Activated T-helper 1 cell treated with anti-CD3 and anti-CD28 coated beads, Interleukin-12 subunit alpha, Interleukin-12 subunit beta, Interleukin-2, Interleukin-4 antibody, amounts not matched to agents 30 ng/mL and 10 ng/mL and 1 ng/mL, durations not matched to agents 14 hours and 24 hours and 36 hours (primary cell): ENCODE measurements around the gene MED13L. TPM values are rescaled to one million over a fixed set of nuclear protein-coding genes. Genes with fewer than 3 reads are reported as not detected.

Experiments used
- DNase-seq: peaks from one replicate; pipeline ENCODE4 v3.0.0; 2021; ENCODE audit warnings: low spot score
- H3K27ac Mint-ChIP-seq: one replicate; pipeline ENCODE4 v1.8.0; 2021; ENCODE audit warnings: mild to moderate bottlenecking, mixed read lengths
- H3K27me3 Mint-ChIP-seq: one replicate; pipeline ENCODE4 v1.8.0; 2022; ENCODE audit warnings: mild to moderate bottlenecking, moderate library complexity, mixed read lengths; ENCODE audit not compliant: insufficient read depth
- H3K36me3 Mint-ChIP-seq: one replicate; pipeline ENCODE4 v1.8.0; 2021; ENCODE audit warnings: low read depth, mixed read lengths
- H3K4me1 Mint-ChIP-seq: one replicate; pipeline ENCODE4 v1.8.0; 2021; ENCODE audit warnings: low read depth, mixed read lengths
- H3K4me3 Mint-ChIP-seq: one replicate; pipeline ENCODE4 v1.8.0; 2021; ENCODE audit warnings: mild to moderate bottlenecking, moderate library complexity, mixed read lengths
- H3K9me3 Mint-ChIP-seq: one replicate; pipeline ENCODE4 v1.8.0; 2021; ENCODE audit warnings: mixed read lengths
- intact Hi-C: fragments of 100-400 bp; cut with micrococcal nuclease; formaldehyde crosslinking; loops from one replicate; pipeline ENCODE4 v1.15.1; 2024
- total RNA-seq: library from RNA; stranded (reverse); gene quantifications from 2 replicates; pipeline ENCODE4 v1.2.3, GENCODE V29; 2022

The MED13L gene
- total RNA-seq, 1 donor from 2014 or later: 66.1 TPM

DNA sequence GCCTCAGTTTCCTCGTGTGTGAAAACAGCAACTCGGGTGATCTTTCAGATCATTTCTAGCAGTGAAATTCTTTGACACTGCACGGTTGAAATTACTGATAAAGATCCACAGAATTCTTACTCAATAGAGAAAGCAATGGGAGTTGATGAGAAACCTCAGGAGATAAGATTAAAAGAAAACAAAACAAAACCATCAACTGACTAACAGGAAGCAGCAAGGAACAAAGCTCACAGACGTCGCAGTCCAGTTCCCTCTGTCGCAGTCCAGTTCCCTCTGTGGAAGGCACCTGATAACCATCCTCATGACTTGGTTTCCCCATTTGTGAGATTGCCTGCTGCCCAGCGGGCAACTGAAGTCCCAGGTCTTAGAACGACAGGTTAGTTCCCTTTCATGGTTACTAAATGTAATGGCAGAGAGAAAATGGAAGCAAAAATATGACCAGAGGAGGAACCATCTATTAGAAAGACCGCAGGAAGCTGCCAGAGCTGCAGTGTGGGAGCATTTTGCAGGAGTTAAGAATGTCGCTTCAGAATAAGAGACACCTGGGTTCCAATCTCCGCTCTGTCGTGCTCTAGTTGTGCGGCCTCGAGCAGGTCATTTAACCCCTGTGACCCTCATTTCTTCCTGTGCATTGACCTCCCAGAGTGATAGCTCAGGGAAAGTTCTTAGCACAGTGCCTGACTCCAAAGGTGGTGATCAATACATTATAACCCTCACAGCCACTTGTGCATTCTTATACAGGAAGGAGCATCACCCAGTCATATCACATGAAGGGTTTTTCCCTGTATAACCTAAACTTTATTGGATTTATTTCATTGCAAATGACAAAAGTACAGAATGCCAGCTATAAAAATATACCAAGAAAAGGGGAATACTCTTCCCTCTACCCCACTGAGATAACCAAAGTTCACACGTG, 5.1 kb upstream of the MED13L start:
- H3K27me3 Mint-ChIP-seq: peaks cover 8% of the 10 kb centered on the region
- peak overlapping the region; percentile 34 for H3K27ac Mint-ChIP-seq
- no peak for DNase-seq
- H3K9me3 Mint-ChIP-seq: no peaks in the 10 kb centered on the region
- H3K36me3 Mint-ChIP-seq: no peaks in the 10 kb centered on the region
- intact Hi-C loops: no loop called here
- peaks cover 36% of the 10 kb centered on the region for H3K4me1 Mint-ChIP-seq
- peak overlapping the region; percentile 67 for H3K4me3 Mint-ChIP-seq

DNA sequence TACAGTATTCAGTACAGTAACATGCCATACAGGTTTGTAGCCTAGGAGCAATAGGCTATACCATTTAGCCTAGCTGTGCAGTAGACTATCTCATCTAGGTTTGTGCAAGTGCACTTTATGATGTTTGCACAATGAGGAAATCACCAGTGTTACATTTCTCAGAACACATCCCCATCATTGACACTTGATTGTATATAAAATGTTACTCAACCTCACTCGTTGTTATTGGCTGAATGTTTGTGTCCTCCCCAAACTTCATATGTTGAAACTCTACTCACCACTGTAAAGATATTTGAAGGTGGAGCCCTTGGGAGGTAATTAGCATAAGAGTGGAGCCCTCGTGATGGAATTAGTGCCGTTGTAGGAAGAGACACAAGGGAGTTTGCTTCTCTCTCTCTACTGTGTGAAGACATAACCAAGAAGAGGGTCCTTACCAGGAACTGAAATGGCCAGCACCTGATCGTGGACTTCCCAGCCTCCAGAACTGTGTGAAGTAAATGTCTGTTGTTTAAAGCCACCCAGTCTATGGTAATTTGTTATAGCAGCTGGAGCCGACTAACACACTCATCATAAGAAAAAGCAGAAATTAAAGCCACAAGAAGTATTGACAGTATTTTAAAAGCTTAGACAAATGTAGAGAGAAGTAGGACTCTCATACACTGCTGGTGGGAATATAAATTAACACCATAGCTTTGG, 3.2 kb upstream of the MED13L start:
- Mint-ChIP-seq H3K27me3 (peaks cover 12% of the 10 kb centered on the region), H3K27ac (no peak overlapping the region), H3K4me1 (peaks cover 44% of the 10 kb centered on the region), H3K36me3 (no peaks in the 10 kb centered on the region), H3K9me3 (no peaks in the 10 kb centered on the region), H3K4me3 (no peak overlapping the region)
- intact Hi-C loops: no loop called here
- DNase-seq: no peak

DNA sequence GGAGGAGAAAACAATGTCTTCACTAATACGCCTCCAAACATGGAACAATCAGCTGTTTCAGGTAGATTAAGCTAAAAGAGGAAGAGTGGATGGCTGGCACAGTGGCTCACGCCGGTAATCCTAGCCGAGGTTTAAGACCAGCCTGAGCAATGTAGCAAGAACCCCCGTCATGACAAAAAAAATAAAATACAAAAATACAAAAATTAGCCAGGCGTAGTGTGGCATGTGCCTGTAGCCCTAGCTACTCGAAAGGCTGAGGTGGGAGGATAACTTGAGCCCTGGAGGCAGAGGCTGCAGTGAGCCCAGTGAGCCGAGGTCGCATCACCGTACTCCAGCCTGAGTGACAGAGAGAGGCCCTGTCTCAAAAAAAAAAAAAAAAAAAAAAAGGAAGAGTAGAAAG, 1.2 kb upstream of the MED13L start:
- Mint-ChIP-seq H3K27ac (peak overlapping the region; percentile 85), H3K27me3 (peaks cover 12% of the 10 kb centered on the region), H3K4me1 (peaks cover 64% of the 10 kb centered on the region), H3K4me3 (peak overlapping the region; percentile 88), H3K9me3 (no peaks in the 10 kb centered on the region), H3K36me3 (no peaks in the 10 kb centered on the region)
- no peak for DNase-seq
- intact Hi-C loops: loop anchor here (2.0 to 5.0 kb wide), 5 partner anchors 46 to 459 kb away; partner anchors contain the start of genes RNFT2 and SPRING1

DNA sequence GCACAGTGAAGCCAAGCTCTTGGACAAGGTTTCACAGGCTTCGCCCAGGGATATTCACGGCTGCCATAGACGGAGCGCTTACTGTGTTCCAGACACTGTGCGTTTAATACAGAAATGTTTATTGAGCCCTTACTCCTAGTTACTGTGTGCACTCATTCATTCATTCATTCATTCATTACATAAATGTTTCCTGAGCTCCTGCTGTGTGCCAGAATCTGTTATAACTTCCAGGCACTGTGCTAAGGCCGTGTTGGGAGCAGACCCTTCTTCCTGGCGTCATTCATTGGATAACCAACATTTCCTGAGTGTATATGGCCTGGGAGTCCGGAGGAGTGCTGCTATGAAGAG, 760 bp upstream of the MED13L start:
- Mint-ChIP-seq H3K27ac (peak overlapping the region; percentile 85), H3K4me3 (peak overlapping the region; percentile 88), H3K36me3 (no peaks in the 10 kb centered on the region), H3K9me3 (no peaks in the 10 kb centered on the region), H3K4me1 (peaks cover 66% of the 10 kb centered on the region), H3K27me3 (peaks cover 12% of the 10 kb centered on the region)
- intact Hi-C loops: loop anchor here (2.0 to 5.0 kb wide), 5 partner anchors 47 to 459 kb away; partner anchors contain the start of genes RNFT2 and SPRING1
- no peak for DNase-seq

DNA sequence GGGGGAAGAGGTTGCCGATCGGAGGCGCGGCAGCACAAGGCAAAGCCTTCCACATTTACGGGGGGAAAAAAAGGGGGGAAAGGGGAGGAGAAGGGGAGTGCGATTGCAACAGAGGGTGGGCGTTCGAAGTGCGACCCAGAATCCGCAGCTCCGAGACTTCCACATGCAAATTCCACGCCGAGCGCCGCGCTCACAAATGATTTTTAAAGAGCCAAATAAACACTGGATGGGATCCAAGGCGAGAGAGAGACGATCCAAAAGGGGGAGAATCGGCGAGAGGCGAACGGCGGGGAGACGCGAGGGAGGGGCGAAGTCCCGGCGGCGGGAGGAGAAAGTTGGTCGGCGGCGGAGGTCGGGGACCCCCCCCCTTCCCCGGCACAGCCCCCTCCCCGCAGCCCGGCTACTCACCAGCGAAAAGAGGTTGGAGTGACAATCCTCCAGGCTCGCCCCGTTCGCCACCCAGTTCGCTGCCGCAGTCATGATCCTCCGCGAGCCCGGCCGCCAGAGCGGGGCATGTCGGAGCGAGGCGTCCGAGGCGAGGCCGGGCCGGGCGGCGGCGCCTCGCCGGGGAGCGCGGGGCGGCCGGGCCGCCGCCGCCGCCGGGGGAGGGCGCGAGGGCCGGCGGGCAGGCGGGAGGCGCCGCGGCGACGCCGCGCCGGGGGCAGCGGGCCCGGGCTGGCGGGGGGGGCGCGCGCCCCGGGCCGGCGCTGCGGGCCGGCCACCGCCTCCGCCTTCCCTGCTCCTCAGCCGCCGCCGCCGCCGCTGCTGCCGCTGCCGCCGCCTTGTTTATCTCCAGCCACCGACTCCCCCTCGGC, 634 bp downstream of the MED13L start:
- no peaks in the 10 kb centered on the region for H3K9me3 Mint-ChIP-seq
- H3K4me1 Mint-ChIP-seq: peaks cover 58% of the 10 kb centered on the region
- DNase-seq: peak; percentile 67
- peaks cover 12% of the 10 kb centered on the region for H3K27me3 Mint-ChIP-seq
- H3K36me3 Mint-ChIP-seq: no peaks in the 10 kb centered on the region
- H3K27ac Mint-ChIP-seq: peak overlapping the region; percentile 96
- peak overlapping the region; percentile 99 for H3K4me3 Mint-ChIP-seq
- intact Hi-C loops: loop anchor here (1.0 to 5.0 kb wide), 13 partner anchors 40 to 542 kb away; partner anchors contain the start of genes MAP1LC3B2, RNFT2 and SPRING1

DNA sequence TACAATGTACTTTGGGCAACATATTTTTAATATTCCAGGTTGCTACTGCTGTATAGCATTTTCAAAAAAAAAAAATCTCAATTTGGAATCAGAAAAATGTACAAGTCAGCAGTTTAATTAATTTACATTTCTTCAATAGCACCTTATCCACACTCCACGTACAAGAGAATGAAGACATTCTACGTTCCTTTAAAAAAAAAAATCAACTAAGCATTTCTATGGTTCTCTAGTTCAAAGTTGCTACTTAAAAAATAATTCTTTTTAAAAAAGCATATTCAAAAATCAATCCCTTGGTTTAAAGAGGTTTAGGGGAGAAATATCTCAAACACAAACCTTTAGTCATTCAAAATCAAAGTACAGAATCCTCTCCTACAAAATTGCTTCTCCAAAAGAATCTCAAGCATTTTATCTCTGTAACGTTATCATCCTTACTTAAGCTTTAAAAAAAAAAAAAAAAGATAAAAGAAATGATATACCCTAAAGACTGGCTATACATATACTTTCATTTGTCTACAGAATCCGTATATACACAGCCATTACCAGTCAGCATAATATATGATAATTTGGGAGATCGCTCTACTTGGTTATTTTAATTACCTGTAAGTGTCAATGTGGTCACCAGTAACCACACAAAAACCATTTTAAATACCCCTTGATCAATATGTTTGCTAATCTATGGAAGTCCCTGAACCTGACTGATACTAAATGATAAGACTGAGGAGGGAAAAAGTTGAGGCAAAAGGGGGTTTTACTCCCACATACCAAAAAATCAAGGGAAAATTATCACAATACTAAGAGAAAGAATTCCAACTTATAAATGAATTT, 2.7 kb downstream of the MED13L start:
- intact Hi-C loops: loop anchor here (5.0 kb wide), 4 partner anchors 263 to 463 kb away; partner anchors contain the start of genes RNFT2 and SPRING1
- DNase-seq: no peak
- peaks cover 10% of the 10 kb centered on the region for H3K27me3 Mint-ChIP-seq
- H3K27ac Mint-ChIP-seq: no peak overlapping the region
- H3K4me3 Mint-ChIP-seq: peak overlapping the region; percentile 37
- no peaks in the 10 kb centered on the region for H3K36me3 Mint-ChIP-seq
- no peaks in the 10 kb centered on the region for H3K9me3 Mint-ChIP-seq
- peaks cover 44% of the 10 kb centered on the region for H3K4me1 Mint-ChIP-seq

DNA sequence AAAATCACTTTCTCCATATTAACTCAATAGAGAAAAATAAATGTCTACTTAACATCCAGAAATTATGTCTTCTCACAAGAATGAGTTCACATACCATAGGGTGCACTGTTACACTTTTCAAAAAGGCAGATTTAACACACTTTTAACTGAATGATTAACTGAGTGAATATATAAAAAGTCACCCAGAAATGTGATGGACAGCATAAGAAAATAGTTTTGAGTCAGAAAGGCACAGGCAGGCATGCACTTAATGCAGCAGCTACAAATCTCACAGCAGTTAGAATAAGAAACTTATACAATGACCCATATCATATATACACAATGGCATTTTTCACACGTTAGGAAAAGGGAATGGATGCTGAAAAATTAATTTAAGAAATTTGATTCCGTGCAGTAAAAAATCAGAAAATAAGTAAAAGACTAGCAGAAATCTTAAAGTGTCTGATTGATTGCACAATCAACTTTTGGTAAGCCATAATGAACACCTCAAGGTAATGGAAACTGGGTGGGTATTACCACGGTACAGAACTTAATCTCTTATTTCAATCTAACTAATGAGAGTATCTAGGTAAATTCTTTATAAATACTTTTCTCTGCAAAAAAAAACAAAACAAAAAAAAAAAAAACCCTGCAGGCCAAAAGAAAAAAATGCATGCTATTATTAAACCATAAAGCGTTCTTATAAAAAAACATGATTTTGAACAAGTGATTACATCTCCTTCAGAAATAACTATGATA, 3.5 kb downstream of the MED13L start:
- peaks cover 10% of the 10 kb centered on the region for H3K27me3 Mint-ChIP-seq
- peak overlapping the region; percentile 11 for H3K4me3 Mint-ChIP-seq
- H3K27ac Mint-ChIP-seq: no peak overlapping the region
- H3K4me1 Mint-ChIP-seq: peaks cover 44% of the 10 kb centered on the region
- DNase-seq: no peak
- H3K36me3 Mint-ChIP-seq: peaks cover 1% of the 10 kb centered on the region
- intact Hi-C loops: loop anchor here (2.0 kb wide), 1 partner anchor 399 kb away; no protein-coding TSS in a partner anchor
- H3K9me3 Mint-ChIP-seq: no peaks in the 10 kb centered on the region

DNA sequence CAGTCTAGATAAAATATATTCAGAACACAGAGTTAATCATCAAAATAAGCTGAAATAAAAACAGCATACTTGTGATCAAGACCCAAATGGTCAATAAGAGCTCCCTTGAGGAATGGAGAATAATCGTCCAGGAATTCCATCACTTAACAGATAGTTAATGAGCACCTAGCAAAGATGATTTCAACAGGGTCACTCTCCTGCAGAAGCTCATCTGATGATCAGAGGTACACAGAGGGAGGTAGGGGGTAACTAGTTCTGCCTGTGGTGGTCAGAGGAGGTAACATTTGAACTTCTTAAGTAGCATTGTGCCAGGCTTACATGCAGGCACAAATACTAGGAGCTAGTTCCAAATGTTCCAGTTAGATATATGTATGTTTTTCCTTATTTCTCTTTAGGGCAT, 9.5 kb downstream of the MED13L start:
- H3K4me1 Mint-ChIP-seq: peaks cover 15% of the 10 kb centered on the region
- DNase-seq: no peak
- H3K9me3 Mint-ChIP-seq: no peaks in the 10 kb centered on the region
- H3K27me3 Mint-ChIP-seq: peaks cover 3% of the 10 kb centered on the region
- no peak overlapping the region for H3K4me3 Mint-ChIP-seq
- no peak overlapping the region for H3K27ac Mint-ChIP-seq
- intact Hi-C loops: no loop called here
- peaks cover 1% of the 10 kb centered on the region for H3K36me3 Mint-ChIP-seq

DNA sequence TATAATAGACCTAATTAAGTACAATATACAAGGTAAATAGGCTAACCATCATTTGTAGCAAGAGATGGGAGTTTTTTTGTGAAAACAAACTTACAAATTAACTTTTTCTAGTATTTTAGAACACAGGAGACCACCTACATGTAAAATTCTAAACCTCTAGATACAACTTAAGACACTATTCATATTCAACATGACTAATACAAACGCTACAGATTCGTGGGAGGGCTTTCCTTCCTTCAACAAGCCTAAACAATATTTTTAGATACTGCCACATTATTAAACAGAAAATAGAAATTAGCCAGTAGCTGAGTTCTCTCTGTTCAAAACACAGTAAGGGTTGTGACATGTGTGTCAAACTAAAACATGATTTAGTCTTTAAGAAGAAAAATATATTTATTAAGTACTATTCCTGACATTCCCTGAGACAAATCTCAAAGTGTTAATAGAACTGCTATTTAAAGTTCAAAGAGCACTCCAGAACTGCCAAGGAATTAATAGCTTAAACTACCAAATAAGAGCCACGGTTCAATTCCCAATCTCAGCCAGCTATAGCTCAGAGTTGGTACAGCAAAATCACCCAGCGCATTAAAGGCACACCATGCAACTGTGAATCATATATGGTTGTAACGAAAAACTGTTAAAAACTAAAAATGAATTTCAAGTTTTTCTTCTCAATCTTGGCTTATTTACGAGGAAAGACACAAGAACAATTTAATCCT, 10.7 kb downstream of the MED13L start:
- no peaks in the 10 kb centered on the region for H3K9me3 Mint-ChIP-seq
- peaks cover 3% of the 10 kb centered on the region for H3K27me3 Mint-ChIP-seq
- no peak overlapping the region for H3K27ac Mint-ChIP-seq
- no peak overlapping the region for H3K4me3 Mint-ChIP-seq
- DNase-seq: no peak
- peaks cover 19% of the 10 kb centered on the region for H3K4me1 Mint-ChIP-seq
- H3K36me3 Mint-ChIP-seq: peaks cover 1% of the 10 kb centered on the region
- intact Hi-C loops: no loop called here

DNA sequence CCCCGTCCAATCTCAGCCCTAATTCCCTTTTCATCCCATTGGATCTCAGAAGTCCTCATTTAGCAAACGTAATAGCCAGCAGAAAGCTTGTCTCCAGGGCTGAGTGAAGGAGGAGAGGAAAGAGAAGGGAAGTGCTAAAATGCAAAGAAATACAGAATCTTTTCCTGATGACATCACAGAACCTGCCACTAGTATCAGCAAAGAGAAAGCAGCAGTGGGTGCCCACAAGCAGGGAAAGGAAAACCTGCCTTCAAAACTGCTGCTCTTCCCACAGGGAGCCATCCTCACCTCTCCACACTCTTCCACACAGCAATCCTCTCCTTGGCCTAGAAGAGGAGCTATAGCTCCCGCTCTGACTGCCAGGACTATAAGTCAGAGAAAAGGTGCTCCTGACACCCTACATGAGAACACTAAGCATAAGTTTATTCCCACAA, 11.3 kb downstream of the MED13L start:
- H3K9me3 Mint-ChIP-seq: no peaks in the 10 kb centered on the region
- intact Hi-C loops: no loop called here

More for the DNA sequence above, 11.3 kb downstream of the MED13L start:
- H3K4me1 Mint-ChIP-seq: peaks cover 23% of the 10 kb centered on the region
- H3K27ac Mint-ChIP-seq: no peak overlapping the region
- no peak for DNase-seq
- H3K36me3 Mint-ChIP-seq: peaks cover 1% of the 10 kb centered on the region
- H3K4me3 Mint-ChIP-seq: no peak overlapping the region
- peaks cover 3% of the 10 kb centered on the region for H3K27me3 Mint-ChIP-seq
